GM18505 (cell line): Measurements from ENCODE around the gene OR51A4.

Source experiments
- ATAC-seq: cut with Tn5 transposase; IDR thresholded peaks from one replicate; pipeline ENCODE4 v1.9.1; 2021; ENCODE audit not compliant: unreplicated experiment
- POLR2A ChIP-seq: IDR thresholded peaks from 4 replicates; pipeline ENCODE4 v1.6.1; 2011; ENCODE audit warnings: borderline replicate concordance; ENCODE audit not compliant: insufficient read depth, insufficient read length; ENCODE audit errors: extremely low read depth

Gene OR51A4

GRCh38 chr11:4922304-4922703, 25.1 kb downstream of the OR51A4 start:
- no peak for ATAC-seq
- TF ChIP-seq POLR2A = no peak

GRCh38 chr11:4921796-4922195, 25.6 kb downstream of the OR51A4 start:
- no peak for TF ChIP-seq POLR2A
- no peak for ATAC-seq

DNA sequence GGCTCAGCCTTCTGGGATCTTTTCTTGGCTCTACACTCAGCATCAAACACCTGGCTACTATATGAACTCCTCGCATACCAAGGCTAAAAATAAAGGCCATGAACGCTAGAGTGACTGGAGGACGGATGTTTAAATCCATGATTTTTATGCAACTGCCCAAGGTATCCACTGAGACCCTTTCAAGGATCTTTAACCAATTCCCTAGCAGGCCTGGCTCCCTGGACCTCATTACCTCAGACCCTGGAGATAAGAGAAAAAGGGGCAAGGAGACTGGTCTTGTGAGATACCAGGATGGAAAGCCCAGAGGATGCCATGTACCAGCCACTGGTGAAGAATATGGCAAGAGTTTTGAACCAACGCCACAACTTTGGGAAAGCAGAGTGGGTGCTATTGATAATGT, 28.2 kb downstream of the OR51A4 start, which contains the start of gene OR51G2:
OR51G2 (minus strand) TSS at position 101 of the 400 bp plus-strand sequence. CDS start 3,687 bp downstream, outside the sequence.
- TF ChIP-seq POLR2A = no peak
- no peak for ATAC-seq

- no peak for TF ChIP-seq POLR2A
Measured at GRCh38 chr11:4916581-4916980, 30.8 kb downstream of the OR51A4 start.

DNA sequence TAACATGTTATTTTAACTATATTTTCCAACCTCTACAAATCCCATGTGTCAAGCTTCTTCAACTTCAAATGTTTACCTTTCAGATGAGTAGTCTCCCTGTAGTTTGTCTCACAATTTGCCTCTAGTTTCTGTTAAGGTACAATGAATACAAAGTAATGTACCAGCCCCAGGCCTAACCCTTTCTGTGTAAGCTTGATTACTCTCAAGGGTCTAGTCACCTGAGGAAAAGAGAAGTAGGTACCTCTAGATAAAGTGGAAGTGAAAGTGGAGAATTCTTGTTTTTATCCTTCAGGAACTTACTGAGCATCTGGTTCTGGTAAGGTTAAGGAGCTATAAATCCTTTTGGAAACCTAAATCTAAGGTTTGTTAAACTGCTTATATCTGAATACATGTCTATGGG, 43.9 kb downstream of the OR51A4 start, which contains the start of gene OR51A7:
OR51A7 (plus strand) TSS at position 300 of the 400 bp plus-strand sequence. CDS start 3,587 bp downstream, outside the sequence.
- no peak for TF ChIP-seq POLR2A
- ATAC-seq = no peak

More at GRCh38 chr11:4916581-4916980, 30.8 kb downstream of the OR51A4 start:
- ATAC-seq = no peak
